Measurements from ENCODE around the gene DOCK9. TPM values are rescaled to one million over a fixed set of nuclear protein-coding genes. Genes with fewer than 3 reads are reported as not detected.

Gene DOCK9
- total RNA-seq, 1 donor from 2014 or later: 88.4 TPM

DNA sequence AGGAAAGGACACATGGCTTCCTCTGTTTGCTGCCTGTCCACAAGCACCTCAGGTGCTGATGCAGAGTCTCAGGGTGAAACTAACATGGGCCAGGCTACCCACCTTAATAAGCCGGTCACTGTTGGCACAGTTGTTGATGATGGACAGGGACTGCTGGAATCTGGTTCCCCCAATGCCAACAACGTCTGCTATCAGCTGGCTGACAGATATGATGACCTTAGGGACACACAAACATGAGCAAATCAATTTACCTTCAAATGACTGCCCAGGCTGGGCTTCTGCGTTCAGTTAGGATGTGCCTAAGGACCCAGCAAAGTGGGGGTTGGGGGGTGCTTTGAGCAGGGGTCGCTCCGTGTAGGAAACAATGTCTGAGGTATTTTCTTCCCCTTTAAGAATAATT lies 148.3 kb downstream of the DOCK9 start:
- no peak for DNase-seq (ENCODE audit: extremely low spot score in 2 of 2)
- intact Hi-C loops (cut with DNase I): no loop called here
- Histone ChIP-seq H3K4me1 (no peaks in the 10 kb centered on the region), H3K4me3 (no peak overlapping the region), H3K36me3 (peaks cover 0 to 40% of the 10 kb centered on the region in 2 donors), H3K9me3 (no peaks in the 10 kb centered on the region), H3K27ac (no peak overlapping the region), H3K27me3 (no peaks in the 10 kb centered on the region)
- TF ChIP-seq POLR2AphosphoS5 (IDR thresholded peaks at IDR 0.05; ENCODE audit: insufficient read depth in 1 of 2, low read depth in 1 of 2) (no peak), CTCF (IDR thresholded peaks at IDR 0.05) (no peak), POLR2A (IDR thresholded peaks at IDR 0.05) (no peak)

- intact Hi-C loops (cut with DNase I): no loop called here
- Histone ChIP-seq H3K36me3 (peaks cover 0 to 47% of the 10 kb centered on the region in 2 donors), H3K27me3 (no peaks in the 10 kb centered on the region), H3K4me3 (no peak overlapping the region), H3K9me3 (no peaks in the 10 kb centered on the region), H3K27ac (no peak overlapping the region), H3K4me1 (peaks cover 1% of the 10 kb centered on the region)
- no peak for TF ChIP-seq POLR2AphosphoS5 (IDR thresholded peaks at IDR 0.05; ENCODE audit: insufficient read depth in 1 of 2, low read depth in 1 of 2)
- no peak for TF ChIP-seq CTCF (IDR thresholded peaks at IDR 0.05)
- no peak for TF ChIP-seq POLR2A (IDR thresholded peaks at IDR 0.05)
- no peak for DNase-seq (ENCODE audit: extremely low spot score in 2 of 2)
Measured at GRCh38 chr13:98828614-98829013, 149.2 kb downstream of the DOCK9 start.

DNA sequence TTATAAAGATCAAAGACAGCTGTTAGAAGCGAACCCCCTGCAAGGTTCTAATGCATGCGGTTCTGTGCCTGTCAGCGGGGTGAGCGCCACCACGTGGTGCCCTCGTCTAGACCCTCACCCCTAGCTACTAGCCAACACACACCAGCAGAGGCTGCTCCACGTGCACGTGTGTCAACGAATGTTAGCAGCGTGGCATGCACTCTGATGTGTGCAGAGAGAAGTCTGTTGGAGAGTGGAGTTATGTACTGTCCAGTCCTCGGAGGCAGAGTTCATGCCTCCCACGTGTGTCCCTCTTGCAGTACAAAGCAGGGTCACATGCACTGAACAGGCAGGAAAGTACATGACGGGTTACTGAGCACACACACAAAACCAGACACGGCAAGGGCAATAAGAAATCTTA lies 150.4 kb downstream of the DOCK9 start:
- intact Hi-C loops (cut with DNase I): no loop called here
- no peak for DNase-seq (ENCODE audit: extremely low spot score in 2 of 2)
- TF ChIP-seq POLR2A (IDR thresholded peaks at IDR 0.05) (no peak), CTCF (IDR thresholded peaks at IDR 0.05) (no peak), POLR2AphosphoS5 (IDR thresholded peaks at IDR 0.05; ENCODE audit: insufficient read depth in 1 of 2, low read depth in 1 of 2) (no peak)
- Histone ChIP-seq H3K9me3 (no peaks in the 10 kb centered on the region), H3K4me1 (peaks cover 12% of the 10 kb centered on the region), H3K27ac (no peak overlapping the region), H3K27me3 (no peaks in the 10 kb centered on the region), H3K4me3 (no peak overlapping the region), H3K36me3 (peaks cover 0 to 52% of the 10 kb centered on the region in 2 donors)

DNA sequence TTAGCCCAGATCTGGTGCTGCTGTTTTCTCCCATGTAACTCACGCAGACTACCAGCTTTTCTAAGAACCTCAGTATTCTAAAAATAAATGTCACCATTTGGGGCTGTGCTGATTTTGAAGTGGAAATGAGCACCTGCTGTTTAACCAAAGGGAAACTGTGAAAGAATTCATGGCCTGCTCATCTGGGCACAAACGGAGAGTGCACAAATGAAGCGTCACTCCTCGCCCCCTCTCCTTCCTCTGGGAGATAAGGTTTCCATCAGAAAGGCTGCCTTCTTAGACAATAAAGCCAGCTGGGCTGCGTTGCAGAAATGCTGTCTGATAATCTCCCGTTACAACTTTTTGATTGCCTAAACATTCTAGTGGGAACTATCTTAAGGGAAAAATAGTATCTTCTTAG lies 151.7 kb downstream of the DOCK9 start:
- H3K4me3 ChIP-seq: no peak overlapping the region
- H3K36me3 ChIP-seq: peaks cover 0 to 48% of the 10 kb centered on the region in 2 donors
- H3K27ac ChIP-seq: no peak overlapping the region
- H3K4me1 ChIP-seq: peaks cover 22% of the 10 kb centered on the region
- no peak for DNase-seq (ENCODE audit: extremely low spot score in 2 of 2)
- intact Hi-C loops (cut with DNase I): no loop called here
- TF ChIP-seq POLR2AphosphoS5 (IDR thresholded peaks at IDR 0.05; ENCODE audit: insufficient read depth in 1 of 2, low read depth in 1 of 2) (no peak), POLR2A (IDR thresholded peaks at IDR 0.05) (no peak), CTCF (IDR thresholded peaks at IDR 0.05) (no peak)
- no peaks in the 10 kb centered on the region for H3K27me3 ChIP-seq
- no peaks in the 10 kb centered on the region for H3K9me3 ChIP-seq

- Histone ChIP-seq H3K27me3 (no peaks in the 10 kb centered on the region), H3K4me1 (peaks cover 27% of the 10 kb centered on the region), H3K27ac (no peak overlapping the region), H3K9me3 (no peaks in the 10 kb centered on the region), H3K36me3 (peaks cover 0 to 43% of the 10 kb centered on the region in 2 donors), H3K4me3 (no peak overlapping the region)
- no peak for TF ChIP-seq POLR2AphosphoS5 (IDR thresholded peaks at IDR 0.05; ENCODE audit: insufficient read depth in 1 of 2, low read depth in 1 of 2)
- TF ChIP-seq POLR2A (IDR thresholded peaks at IDR 0.05): no peak
- TF ChIP-seq CTCF (IDR thresholded peaks at IDR 0.05): no peak
- DNase-seq (ENCODE audit: extremely low spot score in 2 of 2): no peak
- intact Hi-C loops (cut with DNase I): no loop called here
Measured at GRCh38 chr13:98825659-98826058, 152.2 kb downstream of the DOCK9 start.
